B cell (primary cell): Measurements from ENCODE around the gene CA11. TPM values are rescaled to one million over a fixed set of nuclear protein-coding genes. Genes with fewer than 3 reads are reported as not detected.
A peak's percentile ranks its signal among the peaks of the same experiment; 100 is the strongest.

Experiments
- ATAC-seq: fragments of 200-7000 bp; cut with Tn5 transposase; one replicate; pipeline ENCODE4 v1.10.0; 2021; ENCODE audit warnings: low read depth, mild to moderate bottlenecking, moderate number of reproducible peaks, moderate library complexity
- CTCF ChIA-PET: fragments of 350-600 bp; sonication (Branson Sonifier 250); formaldehyde crosslinking; loops from one replicate; lab custom pipeline; 2021; ENCODE audit warnings: antibody characterized with exemption, inconsistent platforms; lab: Charles Lee
- POLR2A ChIA-PET: fragments of 350-600 bp; sonication (Branson Sonifier 250); formaldehyde crosslinking; loops from one replicate; lab custom pipeline; 2021; ENCODE audit warnings: antibody characterized with exemption; lab: Charles Lee
- DNase-seq: peaks from one replicate; pipeline ENCODE4 v3.0.0; 2013
- H2AFZ ChIP-seq: 2 replicates; pipeline ENCODE4 v1.6.1; 2012; ENCODE audit warnings: mild to moderate bottlenecking, low read depth, low read length; ENCODE audit not compliant: insufficient read depth, poor library complexity, severe bottlenecking
- H3K27ac ChIP-seq, 2 donors: 1 replicate in 1 of 2; 2 replicates in 1 of 2; pipeline ENCODE4 v1.5.1; 2012 to 2013; ENCODE audit warnings: low read length in 2 of 2, mild to moderate bottlenecking in 2 of 2, moderate library complexity in 1 of 2
- H3K27me3 ChIP-seq, 4 experiments: fragments of 200-600 bp in 1 of 4; sonication (generic) in 1 of 4; replicated peaks in 1 of 4; 1 replicate in 2 of 4; 2 replicates in 2 of 4; pipeline versions ENCODE4 v1.6.1 to v1.7.0; 2013 to 2016; ENCODE audit warnings: low read length in 3 of 4, mild to moderate bottlenecking in 2 of 4, mixed read lengths in 1 of 4, moderate library complexity in 1 of 4; ENCODE audit not compliant: insufficient read depth in 4 of 4, control insufficient read depth in 3 of 4; ENCODE audit errors: control extremely low read depth in 1 of 4
- H3K36me3 ChIP-seq, 2 experiments: replicated peaks in 1 of 2; 1 replicate in 1 of 2; 2 replicates in 1 of 2; pipeline versions ENCODE4 v1.6.1 to v1.7.1; 2013; ENCODE audit warnings: low read length in 1 of 2; ENCODE audit not compliant: insufficient read depth in 2 of 2, control insufficient read depth in 1 of 2; ENCODE audit errors: control extremely low read depth in 1 of 2, extremely low read depth in 1 of 2
- H3K4me1 ChIP-seq, 2 donors: fragments of 200-600 bp in 1 of 2; sonication (generic) in 1 of 2; 1 replicate in 1 of 2; 2 replicates in 1 of 2; pipeline versions ENCODE4 v1.5.1 to v1.6.1; 2013 to 2017; ENCODE audit warnings: low read length in 2 of 2; ENCODE audit not compliant: control insufficient read depth in 2 of 2, insufficient read depth in 2 of 2
- H3K4me2 ChIP-seq: replicated peaks from 2 replicates; pipeline ENCODE3; 2012; ENCODE audit warnings: mild to moderate bottlenecking, low read depth, low read length; ENCODE audit not compliant: poor library complexity, severe bottlenecking
- H3K4me3 ChIP-seq, 5 experiments: fragments of 200-600 bp in 1 of 5; sonication (generic) in 1 of 5; 1 replicate in 3 of 5; 2 replicates in 2 of 5; pipeline versions ENCODE4 v1.5.1 to v1.7.0; 2011 to 2016; ENCODE audit warnings: low read length in 4 of 5, mild to moderate bottlenecking in 4 of 5, low read depth in 2 of 5, control low read depth in 1 of 5, moderate library complexity in 1 of 5; ENCODE audit not compliant: insufficient read depth in 1 of 5; ENCODE audit errors: control extremely low read depth in 1 of 5, extremely low read depth in 1 of 5
- H3K79me2 ChIP-seq: fragments of 200-600 bp; sonication (generic); one replicate; pipeline ENCODE4 v1.6.0; 2016; ENCODE audit warnings: low read length; ENCODE audit not compliant: control insufficient read depth, insufficient read depth
- H3K9ac ChIP-seq: fragments of 200-600 bp; sonication (generic); 2 replicates; pipeline ENCODE4 v1.6.1; 2017; ENCODE audit warnings: mild to moderate bottlenecking, low read length, moderate library complexity
- H3K9me3 ChIP-seq, 3 donors: one replicate each; pipeline versions ENCODE4 v1.6.1 to v1.7.1; 2013; ENCODE audit warnings: low read length in 2 of 3; ENCODE audit not compliant: control insufficient read depth in 2 of 3, insufficient read depth in 1 of 3; ENCODE audit errors: control extremely low read depth in 1 of 3
- H4K20me1 ChIP-seq: 2 replicates; pipeline ENCODE4 v1.6.0; 2012; ENCODE audit warnings: mild to moderate bottlenecking, low read length; ENCODE audit not compliant: insufficient read depth, control insufficient read depth, poor library complexity, severe bottlenecking
- H3K27ac Mint-ChIP-seq: one replicate; pipeline ENCODE4 v1.8.0; 2021; ENCODE audit warnings: mixed read lengths
- H3K27me3 Mint-ChIP-seq: one replicate; pipeline ENCODE4 v1.8.0; 2021; ENCODE audit warnings: mixed read lengths
- H3K4me1 Mint-ChIP-seq: one replicate; pipeline ENCODE4 v1.8.0; 2021; ENCODE audit warnings: mixed read lengths
- H3K4me3 Mint-ChIP-seq: one replicate; pipeline ENCODE4 v1.8.0; 2021; ENCODE audit warnings: mixed read lengths
- H3K9me3 Mint-ChIP-seq: one replicate; pipeline ENCODE4 v1.8.0; 2022; ENCODE audit warnings: mixed read lengths; ENCODE audit not compliant: insufficient read depth
- EZH2 ChIP-seq: IDR thresholded peaks from 2 replicates; pipeline ENCODE4 v1.6.1; 2012; ENCODE audit warnings: borderline replicate concordance, low read depth, mild to moderate bottlenecking, moderate library complexity, low read length; ENCODE audit not compliant: insufficient read depth, poor library complexity, severe bottlenecking
- WGBS: methylation state at CpG from one replicate; pipeline ENCODE4 v1.1.5; 2013; ENCODE audit warnings: missing lambda C conversion rate; ENCODE audit not compliant: insufficient coverage; 5-methylcytosine and 5-hydroxymethylcytosine counted together
- intact Hi-C: fragments of 100-400 bp; cut with micrococcal nuclease; formaldehyde crosslinking; loops from one replicate; pipeline ENCODE4 v1.10.0; 2022
- polyA plus RNA-seq: library from polyadenylated mRNA; depleted of rRNA; stranded (reverse); fragments of >200 nt; gene quantifications from 2 replicates; pipeline ENCODE4 v1.2.3, GENCODE V29; 2012
- total RNA-seq, 2 donors: library from RNA; stranded (reverse); fragments of 120-200 nt in 1 of 2; gene quantifications; 1 replicate in 1 of 2; 2 replicates in 1 of 2; pipeline versions ENCODE4 v1.2.3 to v1.2.4, GENCODE V29; 2013 to 2022
- TF ChIP-seq, protein P1 (sequence below): fragments of 200-600 bp; IDR thresholded peaks from one replicate; pipeline ENCODE4 v1.8.0; 2022; ENCODE audit warnings: antibody characterized with exemption, mild to moderate bottlenecking

CA11 gene
- total and polyA plus RNA-seq, 2 donors (not counting 1 experiment from before 2014, with no cell fraction given), result 6.5 to 27.7 TPM

DNA sequence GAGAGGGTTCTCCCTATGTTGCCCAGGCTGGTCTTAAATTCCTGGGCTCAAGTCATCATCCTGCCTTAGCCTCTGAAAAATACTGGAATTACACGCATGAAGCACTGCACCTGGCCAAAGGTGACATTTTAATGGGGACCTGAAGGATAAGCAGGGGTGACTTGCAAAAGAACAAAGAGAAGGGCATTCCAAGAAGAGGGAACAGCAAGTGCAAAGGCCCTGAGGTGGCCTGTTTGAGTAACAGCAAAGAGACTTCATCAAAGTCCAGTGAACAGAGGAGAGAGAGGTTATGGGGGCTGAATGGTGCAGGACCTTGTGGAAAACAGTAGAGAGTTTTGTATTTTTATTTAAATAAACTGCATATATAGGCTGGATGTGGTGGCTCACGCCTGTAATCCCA, 4.1 kb downstream of the CA11 start:
- H3K27ac Mint-ChIP-seq, result peak overlapping the region; percentile 27
- H3K9ac ChIP-seq, result no peak overlapping the region

More for the DNA sequence above, 4.1 kb downstream of the CA11 start:
- H3K79me2 ChIP-seq, result peaks cover 55% of the 10 kb centered on the region
- no peaks in the 10 kb centered on the region for H3K36me3 ChIP-seq
- peaks cover 4% of the 10 kb centered on the region for H3K9me3 Mint-ChIP-seq
- H3K4me2 ChIP-seq, result no peak overlapping the region
- no peaks in the 10 kb centered on the region for H3K27me3 Mint-ChIP-seq
- no peak for ATAC-seq
- no peak overlapping the region for H3K4me3 ChIP-seq
- DNase-seq, result no peak
- H3K4me3 Mint-ChIP-seq, result no peak overlapping the region
- 100% methylated on average over 1 of the region's 2 CpGs for WGBS
- POLR2A ChIA-PET, result no interaction called here
- H3K4me1 Mint-ChIP-seq, result peaks cover 49% of the 10 kb centered on the region
- H3K9me3 ChIP-seq, result peaks cover 0 to 11% (median 0%) of the 10 kb centered on the region in 3 donors
- no peak overlapping the region for H2AFZ ChIP-seq
- intact Hi-C loops, result no loop called here
- H3K27ac ChIP-seq, result no peak overlapping the region
- TF ChIP-seq EZH2, result no peak
- TF ChIP-seq, protein P1, sequence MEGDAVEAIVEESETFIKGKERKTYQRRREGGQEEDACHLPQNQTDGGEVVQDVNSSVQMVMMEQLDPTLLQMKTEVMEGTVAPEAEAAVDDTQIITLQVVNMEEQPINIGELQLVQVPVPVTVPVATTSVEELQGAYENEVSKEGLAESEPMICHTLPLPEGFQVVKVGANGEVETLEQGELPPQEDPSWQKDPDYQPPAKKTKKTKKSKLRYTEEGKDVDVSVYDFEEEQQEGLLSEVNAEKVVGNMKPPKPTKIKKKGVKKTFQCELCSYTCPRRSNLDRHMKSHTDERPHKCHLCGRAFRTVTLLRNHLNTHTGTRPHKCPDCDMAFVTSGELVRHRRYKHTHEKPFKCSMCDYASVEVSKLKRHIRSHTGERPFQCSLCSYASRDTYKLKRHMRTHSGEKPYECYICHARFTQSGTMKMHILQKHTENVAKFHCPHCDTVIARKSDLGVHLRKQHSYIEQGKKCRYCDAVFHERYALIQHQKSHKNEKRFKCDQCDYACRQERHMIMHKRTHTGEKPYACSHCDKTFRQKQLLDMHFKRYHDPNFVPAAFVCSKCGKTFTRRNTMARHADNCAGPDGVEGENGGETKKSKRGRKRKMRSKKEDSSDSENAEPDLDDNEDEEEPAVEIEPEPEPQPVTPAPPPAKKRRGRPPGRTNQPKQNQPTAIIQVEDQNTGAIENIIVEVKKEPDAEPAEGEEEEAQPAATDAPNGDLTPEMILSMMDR, result no peak
- peaks cover 2% of the 10 kb centered on the region for H4K20me1 ChIP-seq
- CTCF ChIA-PET, result interaction anchor here (0.7 kb wide), 2 partner anchors 11 to 97 kb away, joined by 3 read pairs; no protein-coding TSS in a partner anchor
- no peaks in the 10 kb centered on the region for H3K27me3 ChIP-seq
- peaks cover 23 to 37% of the 10 kb centered on the region in 2 donors for H3K4me1 ChIP-seq
